ENCODE data around the gene VAV2.

The VAV2 gene

GRCh38 chr9:133797406-133798105 lies 194.6 kb downstream of the VAV2 start:
- no peak overlapping the region for H3K4me3 ChIP-seq (replicated peaks; ENCODE audit: low read depth, low read length)
- no peak for TF ChIP-seq CTCF (IDR thresholded peaks at IDR 0.05; ENCODE audit: low read depth, low read length, missing control alignments)

GRCh38 chr9:133796562-133796961 lies 195.6 kb downstream of the VAV2 start:
- no peak for DNase-seq (ENCODE audit: extremely low read depth, low read depth)
- no peak overlapping the region for H3K4me3 ChIP-seq (replicated peaks; ENCODE audit: low read depth, low read length)
- no peak for TF ChIP-seq CTCF (IDR thresholded peaks at IDR 0.05; ENCODE audit: low read depth, low read length, missing control alignments)

More at GRCh38 chr9:133797406-133798105, 194.6 kb downstream of the VAV2 start:
- no peak for DNase-seq (ENCODE audit: extremely low read depth, low read depth)

DNA sequence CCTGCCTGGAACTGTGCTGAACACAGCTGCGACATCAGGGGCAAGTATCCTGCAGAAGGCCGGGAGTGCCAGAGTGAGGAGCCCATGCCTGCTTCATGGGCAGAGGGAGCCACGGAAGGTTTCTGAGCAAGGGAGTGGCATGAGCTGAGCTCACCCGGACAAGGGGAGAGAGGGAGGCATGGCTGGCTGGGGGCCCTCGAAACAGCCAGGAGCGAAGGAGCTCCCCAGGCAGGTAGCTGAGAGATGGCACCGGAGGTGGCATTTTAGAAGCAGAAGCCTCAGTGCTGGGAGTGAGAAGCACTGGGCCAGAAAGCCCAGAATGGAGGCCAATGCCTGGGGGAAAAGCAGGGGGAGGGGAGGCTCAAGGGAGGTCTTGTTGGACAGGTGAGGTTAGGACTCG lies 197.1 kb downstream of the VAV2 start:
- TF ChIP-seq CTCF (IDR thresholded peaks at IDR 0.05; ENCODE audit: low read depth, low read length, missing control alignments), result no peak
- H3K4me3 ChIP-seq (replicated peaks; ENCODE audit: low read depth, low read length), result no peak overlapping the region
- no peak for DNase-seq (ENCODE audit: extremely low read depth, low read depth)

DNA sequence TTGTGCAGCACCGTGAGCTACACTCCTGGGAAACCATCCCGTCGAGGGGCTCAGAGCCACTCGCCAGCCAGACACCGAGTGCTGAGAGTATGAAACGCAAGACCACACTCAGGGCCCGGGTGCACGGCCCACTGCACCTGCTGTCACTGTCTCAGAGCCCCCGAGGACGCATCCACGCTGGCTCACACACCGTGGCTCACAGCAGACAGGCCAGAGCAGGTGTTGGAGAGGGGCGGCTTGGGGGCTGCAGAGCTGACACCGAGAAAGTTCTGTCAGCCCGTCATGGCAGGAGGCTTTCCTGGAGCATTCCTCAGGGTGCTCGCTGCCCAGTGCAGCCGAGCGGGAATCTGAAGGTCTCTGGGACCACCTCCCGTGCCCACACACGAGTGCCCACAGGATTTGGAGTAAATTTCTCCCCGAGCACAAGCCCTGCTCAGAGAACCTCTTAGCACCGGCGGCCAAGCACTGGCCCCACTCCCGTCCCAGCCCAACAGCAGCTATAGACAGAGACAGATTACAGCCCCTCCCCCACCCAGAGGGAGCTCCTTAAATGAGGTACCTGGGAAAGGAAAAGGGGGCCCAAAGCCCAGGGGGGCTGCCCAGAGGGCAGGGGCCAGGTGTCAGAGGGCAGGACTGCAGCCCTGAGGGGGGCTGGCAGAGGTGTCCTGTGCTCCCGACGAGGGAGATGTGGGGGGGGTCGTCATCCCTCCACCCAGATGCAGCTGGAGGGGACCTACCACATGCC lies 197.9 kb downstream of the VAV2 start:
- TF ChIP-seq CTCF (IDR thresholded peaks at IDR 0.05; ENCODE audit: low read depth, low read length, missing control alignments), result no peak
- H3K4me3 ChIP-seq (replicated peaks; ENCODE audit: low read depth, low read length), result no peak overlapping the region
- DNase-seq (ENCODE audit: extremely low read depth, low read depth), result no peak

GRCh38 chr9:133793471-133793870 lies 198.7 kb downstream of the VAV2 start:
- no peak for TF ChIP-seq CTCF (IDR thresholded peaks at IDR 0.05; ENCODE audit: low read depth, low read length, missing control alignments)
- no peak for DNase-seq (ENCODE audit: extremely low read depth, low read depth)
- no peak overlapping the region for H3K4me3 ChIP-seq (replicated peaks; ENCODE audit: low read depth, low read length)

- peak; percentile 21 for DNase-seq (ENCODE audit: extremely low read depth, low read depth)
- H3K4me3 ChIP-seq (replicated peaks; ENCODE audit: low read depth, low read length), result no peak overlapping the region
- TF ChIP-seq CTCF (IDR thresholded peaks at IDR 0.05; ENCODE audit: low read depth, low read length, missing control alignments), result peak; percentile 87
Measured at GRCh38 chr9:133792721-133793470, 199.2 kb downstream of the VAV2 start.
